HepG2 (cell line): ENCODE measurements around the gene FAM53B.

Experiments used
- BRD4 ChIP-seq: sonication (generic); formaldehyde crosslinking; IDR thresholded peaks from 2 replicates; pipeline ENCODE4 v1.4.0; 2020; ENCODE audit warnings: missing genetic modification reagents
- FOSL1 ChIP-seq: sonication (generic); formaldehyde crosslinking; IDR thresholded peaks from 2 replicates; pipeline ENCODE4 v1.9.0; 2021; ENCODE audit warnings: missing genetic modification reagents, borderline replicate concordance
- NCOR1 ChIP-seq: fragments of 200-600 bp; sonication (generic); IDR thresholded peaks from 2 replicates; pipeline ENCODE4 v1.7.0; 2017; ENCODE audit warnings: antibody characterized with exemption, low read length, borderline replicate concordance
- RBM22 ChIP-seq: fragments of 200-400 bp; formaldehyde crosslinking; optimal IDR thresholded peaks from 2 replicates; pipeline ENCODE3; 2017; ENCODE audit warnings: mild to moderate bottlenecking, low read length, moderate library complexity
- SAFB2 ChIP-seq: sonication (generic); formaldehyde crosslinking; IDR thresholded peaks from 2 replicates; pipeline ENCODE4 v1.5.1; 2020; ENCODE audit warnings: missing genetic modification reagents, low read depth, mild to moderate bottlenecking, borderline replicate concordance
- ZNF564 ChIP-seq: sonication (generic); formaldehyde crosslinking; IDR thresholded peaks from 2 replicates; pipeline ENCODE4 v1.8.1; 2023; ENCODE audit warnings: mild to moderate bottlenecking, missing genetic modification reagents
- ZNF766 ChIP-seq: sonication (generic); formaldehyde crosslinking; IDR thresholded peaks from 2 replicates; pipeline ENCODE4 v1.5.0; 2020; ENCODE audit warnings: missing genetic modification reagents, borderline replicate concordance
- TF ChIP-seq, protein P1 (sequence below): sonication (generic); formaldehyde crosslinking; IDR thresholded peaks from 2 replicates; pipeline ENCODE4 v1.8.1; 2023; ENCODE audit warnings: mild to moderate bottlenecking, missing genetic modification reagents

GRCh38 chr10:124600051-124600880, 143.9 kb downstream of the FAM53B start:
- TF ChIP-seq ZNF766 (CRISPR knock-in tag) (no peak), NCOR1 (no peak), RBM22 (no peak), BRD4 (CRISPR knock-in tag) (no peak), FOSL1 (CRISPR knock-in tag) (no peak), SAFB2 (CRISPR knock-in tag) (no peak), ZNF564 (CRISPR knock-in tag) (no peak)
- TF ChIP-seq, protein P1, sequence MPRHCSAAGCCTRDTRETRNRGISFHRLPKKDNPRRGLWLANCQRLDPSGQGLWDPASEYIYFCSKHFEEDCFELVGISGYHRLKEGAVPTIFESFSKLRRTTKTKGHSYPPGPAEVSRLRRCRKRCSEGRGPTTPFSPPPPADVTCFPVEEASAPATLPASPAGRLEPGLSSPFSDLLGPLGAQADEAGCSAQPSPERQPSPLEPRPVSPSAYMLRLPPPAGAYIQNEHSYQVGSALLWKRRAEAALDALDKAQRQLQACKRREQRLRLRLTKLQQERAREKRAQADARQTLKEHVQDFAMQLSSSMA (CRISPR knock-in tag): no peak
